HPDE6-E6E7 (cell line): ENCODE measurements around the gene PLCD3.

ENCODE experiments used
- DNase-seq: peaks from one replicate; pipeline ENCODE4 v3.0.0; 2011; ENCODE audit warnings: missing footprints; ENCODE audit errors: extremely low spot score

Gene PLCD3

GRCh38 chr17:45117848-45118646 is 14.3 kb downstream of the PLCD3 start:
- no peak for DNase-seq

- DNase-seq: no peak
Observed at GRCh38 chr17:45117334-45117733, 15.0 kb downstream of the PLCD3 start.

GRCh38 chr17:45116434-45117016 is 15.8 kb downstream of the PLCD3 start:
- DNase-seq: no peak

- no peak for DNase-seq
Observed at GRCh38 chr17:45115871-45116270, 16.4 kb downstream of the PLCD3 start.

GRCh38 chr17:45115015-45115625 is 17.2 kb downstream of the PLCD3 start:
- DNase-seq: no peak

GRCh38 chr17:45114117-45114932 is 18.0 kb downstream of the PLCD3 start:
- no peak for DNase-seq

GRCh38 chr17:45113424-45113754 is 18.9 kb downstream of the PLCD3 start:
- DNase-seq: no peak

GRCh38 chr17:45112559-45113423 is 19.5 kb downstream of the PLCD3 start:
- no peak for DNase-seq

- DNase-seq: no peak
Observed at GRCh38 chr17:45111850-45112249, 20.5 kb downstream of the PLCD3 start.

GRCh38 chr17:45110676-45111611 is 21.4 kb downstream of the PLCD3 start:
- DNase-seq: no peak

- DNase-seq: no peak
Observed at GRCh38 chr17:45108595-45109521, 23.5 kb downstream of the PLCD3 start.

- no peak for DNase-seq
Observed at GRCh38 chr17:45108051-45108450, 24.3 kb downstream of the PLCD3 start.

- DNase-seq: no peak
Observed at GRCh38 chr17:45107293-45108010, 24.9 kb downstream of the PLCD3 start.

- no peak for DNase-seq
Observed at GRCh38 chr17:45106582-45106981, 25.7 kb downstream of the PLCD3 start.

GRCh38 chr17:45106096-45106495 is 26.2 kb downstream of the PLCD3 start:
- DNase-seq: no peak

- DNase-seq: no peak
Observed at GRCh38 chr17:45104907-45105624, 27.2 kb downstream of the PLCD3 start.

- DNase-seq: no peak
Observed at GRCh38 chr17:45104497-45104896, 27.8 kb downstream of the PLCD3 start.

- no peak for DNase-seq
Observed at GRCh38 chr17:45104029-45104428, 28.3 kb downstream of the PLCD3 start.
